CD14-positive monocyte (primary cell): Measurements from ENCODE around the gene SLC16A9. TPM values are rescaled to one million over a fixed set of nuclear protein-coding genes. Genes with fewer than 3 reads are reported as not detected.

Source experiments
- DNase-seq, 3 donors: peaks; one replicate each; pipeline ENCODE4 v3.0.0-alpha.2; 2011 to 2022
- H2AFZ ChIP-seq: 2 replicates; pipeline ENCODE4 v1.6.0; 2012; ENCODE audit warnings: mild to moderate bottlenecking, low read depth, low read length, inconsistent platforms; ENCODE audit not compliant: insufficient read depth, poor library complexity, severe bottlenecking
- H3K27ac ChIP-seq, 2 donors: 1 replicate in 1 of 2; 2 replicates in 1 of 2; pipeline ENCODE4 v1.5.1; 2012 to 2013; ENCODE audit warnings: low read length in 2 of 2, control low read depth in 1 of 2, inconsistent platforms in 1 of 2, low read depth in 1 of 2, mild to moderate bottlenecking in 1 of 2
- H3K27me3 ChIP-seq, 2 donors: one replicate each; pipeline versions ENCODE4 v1.6.0 to v1.6.1; 2011 to 2013; ENCODE audit warnings: low read length in 2 of 2; ENCODE audit not compliant: control insufficient read depth in 2 of 2, insufficient read depth in 2 of 2
- H3K36me3 ChIP-seq, 2 donors: replicated peaks in 1 of 2; 1 replicate in 1 of 2; 2 replicates in 1 of 2; pipeline versions ENCODE4 v1.5.1 to v1.6.1; 2012 to 2013; ENCODE audit warnings: low read length in 2 of 2, control low read depth in 1 of 2, inconsistent platforms in 1 of 2, mild to moderate bottlenecking in 1 of 2; ENCODE audit not compliant: insufficient read depth in 2 of 2, control insufficient read depth in 1 of 2
- H3K4me1 ChIP-seq, 2 donors: 1 replicate in 1 of 2; 2 replicates in 1 of 2; pipeline versions ENCODE4 v1.5.1 to v1.6.1; 2012 to 2013; ENCODE audit warnings: low read length in 2 of 2, control low read depth in 1 of 2, inconsistent platforms in 1 of 2, mild to moderate bottlenecking in 1 of 2, moderate library complexity in 1 of 2; ENCODE audit not compliant: insufficient read depth in 2 of 2, control insufficient read depth in 1 of 2
- H3K4me2 ChIP-seq: replicated peaks from 2 replicates; pipeline ENCODE3; 2012; ENCODE audit warnings: low read length, moderate library complexity, mild to moderate bottlenecking; ENCODE audit not compliant: poor library complexity, severe bottlenecking; ENCODE audit errors: extremely low read depth
- H3K4me3 ChIP-seq, 3 experiments: fragments of 200-600 bp in 1 of 3; sonication (generic) in 1 of 3; replicated peaks in 1 of 3; 1 replicate in 2 of 3; 2 replicates in 1 of 3; pipeline ENCODE4 v1.5.1; 2011 to 2013; ENCODE audit warnings: low read length in 3 of 3, mild to moderate bottlenecking in 3 of 3, control low read depth in 2 of 3, low read depth in 2 of 3, inconsistent platforms in 1 of 3, moderate library complexity in 1 of 3
- H3K79me2 ChIP-seq: 2 replicates; pipeline ENCODE4 v1.6.0; 2012; ENCODE audit warnings: mild to moderate bottlenecking, control low read depth, inconsistent platforms, low read length, moderate library complexity; ENCODE audit not compliant: insufficient read depth
- H3K9ac ChIP-seq: 2 replicates; pipeline ENCODE4 v1.6.0; 2017; ENCODE audit warnings: low read length, mild to moderate bottlenecking; ENCODE audit not compliant: insufficient read depth, poor library complexity, severe bottlenecking
- H3K9me3 ChIP-seq, 2 donors: replicated peaks in 1 of 2; 1 replicate in 1 of 2; 2 replicates in 1 of 2; pipeline versions ENCODE4 v1.5.1 to v1.6.1; 2012 to 2013; ENCODE audit warnings: low read length in 2 of 2, control low read depth in 1 of 2; ENCODE audit not compliant: control insufficient read depth in 1 of 2, insufficient read depth in 1 of 2
- H4K20me1 ChIP-seq: 2 replicates; pipeline ENCODE4 v1.6.0; 2012; ENCODE audit warnings: mild to moderate bottlenecking, low read length, control low read depth, moderate library complexity; ENCODE audit not compliant: insufficient read depth
- H3K27ac Mint-ChIP-seq, 7 donors: one replicate each; pipeline ENCODE4 v1.8.0; 2020; ENCODE audit warnings: mild to moderate bottlenecking in 7 of 7, mixed read lengths in 7 of 7, moderate library complexity in 6 of 7, inconsistent platforms in 2 of 7
- H3K27me3 Mint-ChIP-seq, 3 donors: one replicate each; pipeline ENCODE4 v1.8.0; 2021 to 2022; ENCODE audit warnings: low read depth in 3 of 3, mild to moderate bottlenecking in 3 of 3, mixed read lengths in 3 of 3, moderate library complexity in 3 of 3, inconsistent platforms in 1 of 3
- H3K36me3 Mint-ChIP-seq, 2 donors: one replicate each; pipeline ENCODE4 v1.8.0; 2020; ENCODE audit warnings: mixed read lengths in 2 of 2, inconsistent platforms in 1 of 2, mild to moderate bottlenecking in 1 of 2
- H3K4me1 Mint-ChIP-seq: one replicate; pipeline ENCODE4 v1.8.0; 2020; ENCODE audit warnings: mild to moderate bottlenecking, mixed read lengths
- H3K4me3 Mint-ChIP-seq, 2 donors: one replicate each; pipeline ENCODE4 v1.8.0; 2020; ENCODE audit warnings: mild to moderate bottlenecking in 2 of 2, mixed read lengths in 2 of 2, moderate library complexity in 1 of 2
- H3K9me3 Mint-ChIP-seq, 7 donors: one replicate each; pipeline ENCODE4 v1.8.0; 2020 to 2022; ENCODE audit warnings: mixed read lengths in 7 of 7, mild to moderate bottlenecking in 6 of 7, moderate library complexity in 6 of 7, inconsistent platforms in 2 of 7
- WGBS: methylation state at CpG from one replicate; pipeline ENCODE4 v1.1.5; 2013; ENCODE audit warnings: missing lambda C conversion rate; ENCODE audit not compliant: insufficient coverage; 5-methylcytosine and 5-hydroxymethylcytosine counted together
- intact Hi-C, 2 donors: fragments of 100-400 bp; cut with micrococcal nuclease; formaldehyde crosslinking; loops; one replicate each; pipeline versions ENCODE4 v1.15.0 to v1.15.1; 2023
- polyA plus RNA-seq, 3 donors: library from polyadenylated mRNA; depleted of rRNA in 1 of 3; unstranded in 2 of 3; stranded (reverse) in 1 of 3; fragments of 300-500 nt in 2 of 3; fragments of >200 nt in 1 of 3; fragmentation: Illumina TruSeq in 2 of 3; gene quantifications; 1 replicate in 2 of 3; 2 replicates in 1 of 3; pipeline ENCODE4 v1.2.3, GENCODE V29; 2012 to 2021
- TF ChIP-seq, protein P1 (sequence below): fragments of 200-600 bp; IDR thresholded peaks from one replicate; pipeline ENCODE4 v1.8.0; 2022; ENCODE audit warnings: antibody characterized with exemption, mild to moderate bottlenecking

Gene SLC16A9
- polyA plus RNA-seq, 3 donors = not detected

DNA sequence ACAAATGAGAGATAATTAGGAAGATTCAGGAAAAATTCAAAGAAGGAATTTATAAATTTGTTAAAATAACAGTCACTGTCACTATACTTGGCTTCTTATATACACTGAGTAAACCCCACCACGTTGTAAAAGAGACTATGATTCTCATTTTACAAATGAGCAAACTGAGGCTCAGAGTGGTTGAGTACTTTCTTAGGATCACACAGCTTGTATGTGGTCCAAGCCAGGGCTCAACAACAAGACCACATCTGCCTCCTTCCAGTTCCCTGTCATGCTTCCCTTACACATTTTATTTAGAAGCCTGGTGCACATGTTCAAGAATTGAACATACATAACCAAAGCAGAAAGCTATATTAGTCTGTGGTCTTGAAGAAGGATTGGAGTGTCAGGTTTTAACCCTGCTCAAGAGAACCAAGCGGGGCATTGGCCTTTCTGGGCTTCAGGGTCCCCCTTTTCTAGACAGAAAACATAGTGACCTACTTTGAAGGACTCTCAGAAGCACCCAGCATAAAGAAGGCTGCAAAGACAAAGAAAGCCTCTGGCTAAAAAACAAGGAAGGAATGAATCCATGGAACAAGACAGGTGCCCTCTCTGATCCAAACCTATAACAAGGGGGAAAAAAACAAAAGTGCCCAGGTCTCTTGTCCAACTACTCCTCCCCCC is 42.8 kb upstream of the SLC16A9 start:
- no CpG with 5 or more reads among the region's 2 CpGs for WGBS
- Histone ChIP-seq H4K20me1 (no peaks in the 10 kb centered on the region), H3K4me2 (no peak overlapping the region), H2AFZ (no peak overlapping the region), H3K4me3 (no peak overlapping the region), H3K36me3 (no peaks in the 10 kb centered on the region), H3K4me1 (no peaks in the 10 kb centered on the region), H3K9me3 (no peaks in the 10 kb centered on the region), H3K9ac (no peak overlapping the region), H3K79me2 (no peaks in the 10 kb centered on the region), H3K27me3 (no peaks in the 10 kb centered on the region), H3K27ac (no peak overlapping the region)
- intact Hi-C loops = no loop called here
- H3K27me3 Mint-ChIP-seq = peaks cover 0 to 3% (median 0%) of the 10 kb centered on the region in 3 donors
- no peaks in the 10 kb centered on the region for H3K4me1 Mint-ChIP-seq
- no peak overlapping the region for H3K4me3 Mint-ChIP-seq
- no peak for DNase-seq
- TF ChIP-seq, protein P1, sequence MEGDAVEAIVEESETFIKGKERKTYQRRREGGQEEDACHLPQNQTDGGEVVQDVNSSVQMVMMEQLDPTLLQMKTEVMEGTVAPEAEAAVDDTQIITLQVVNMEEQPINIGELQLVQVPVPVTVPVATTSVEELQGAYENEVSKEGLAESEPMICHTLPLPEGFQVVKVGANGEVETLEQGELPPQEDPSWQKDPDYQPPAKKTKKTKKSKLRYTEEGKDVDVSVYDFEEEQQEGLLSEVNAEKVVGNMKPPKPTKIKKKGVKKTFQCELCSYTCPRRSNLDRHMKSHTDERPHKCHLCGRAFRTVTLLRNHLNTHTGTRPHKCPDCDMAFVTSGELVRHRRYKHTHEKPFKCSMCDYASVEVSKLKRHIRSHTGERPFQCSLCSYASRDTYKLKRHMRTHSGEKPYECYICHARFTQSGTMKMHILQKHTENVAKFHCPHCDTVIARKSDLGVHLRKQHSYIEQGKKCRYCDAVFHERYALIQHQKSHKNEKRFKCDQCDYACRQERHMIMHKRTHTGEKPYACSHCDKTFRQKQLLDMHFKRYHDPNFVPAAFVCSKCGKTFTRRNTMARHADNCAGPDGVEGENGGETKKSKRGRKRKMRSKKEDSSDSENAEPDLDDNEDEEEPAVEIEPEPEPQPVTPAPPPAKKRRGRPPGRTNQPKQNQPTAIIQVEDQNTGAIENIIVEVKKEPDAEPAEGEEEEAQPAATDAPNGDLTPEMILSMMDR = no peak
- H3K27ac Mint-ChIP-seq = no peak overlapping the region
- H3K36me3 Mint-ChIP-seq = no peaks in the 10 kb centered on the region
- peaks cover 0 to 3% (median 0%) of the 10 kb centered on the region in 7 donors for H3K9me3 Mint-ChIP-seq

DNA sequence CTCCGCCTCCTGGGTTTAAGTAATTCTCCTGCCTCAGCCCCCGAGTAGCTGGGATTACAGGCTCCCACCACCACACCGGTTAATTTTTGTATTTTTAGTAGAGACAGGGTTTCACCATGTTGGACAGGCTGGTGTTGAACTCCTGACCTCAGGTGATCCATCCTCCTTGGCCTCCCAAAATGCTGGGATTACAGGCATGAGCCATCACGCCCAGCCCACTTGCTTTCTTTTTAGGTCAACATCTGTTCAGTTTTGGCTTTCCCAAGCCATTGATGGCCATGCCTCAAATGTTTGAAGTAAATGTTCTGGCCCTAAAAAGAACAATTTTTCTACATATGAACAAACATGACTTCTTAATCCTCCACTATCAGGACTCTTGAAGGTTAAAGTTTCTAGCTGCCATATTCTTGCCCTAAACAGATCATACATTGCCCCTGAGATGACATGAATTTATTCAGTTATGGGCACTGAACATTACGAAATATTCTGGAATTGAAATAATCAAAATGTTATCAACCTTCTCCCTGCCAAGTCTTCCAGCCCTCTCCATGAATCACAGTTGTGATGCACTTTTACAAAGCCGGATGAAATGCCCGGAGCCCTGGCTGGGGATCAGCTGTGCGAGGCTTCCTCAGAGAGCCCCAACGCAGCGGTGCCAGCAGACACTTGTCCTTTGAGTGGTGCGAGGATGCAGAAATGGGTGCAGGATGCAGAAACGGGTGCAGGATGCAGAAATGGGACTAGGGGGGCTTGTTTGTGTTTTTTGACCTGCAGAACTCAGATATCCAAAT is 40.7 kb upstream of the SLC16A9 start:
- H3K4me3 ChIP-seq = no peak overlapping the region
- Mint-ChIP-seq H3K9me3 (peaks cover 0 to 3% (median 0%) of the 10 kb centered on the region in 7 donors), H3K36me3 (no peaks in the 10 kb centered on the region), H3K4me3 (no peak overlapping the region), H3K27me3 (peaks cover 0 to 3% (median 0%) of the 10 kb centered on the region in 3 donors), H3K4me1 (no peaks in the 10 kb centered on the region), H3K27ac (no peak overlapping the region)
- H3K36me3 ChIP-seq = no peaks in the 10 kb centered on the region
- H2AFZ ChIP-seq = no peak overlapping the region
- no peak overlapping the region for H3K4me2 ChIP-seq
- H4K20me1 ChIP-seq = no peaks in the 10 kb centered on the region
- no peak overlapping the region for H3K27ac ChIP-seq
- DNase-seq = no peak
- H3K27me3 ChIP-seq = no peaks in the 10 kb centered on the region
- no peaks in the 10 kb centered on the region for H3K4me1 ChIP-seq
- H3K9me3 ChIP-seq = no peaks in the 10 kb centered on the region
- H3K9ac ChIP-seq = no peak overlapping the region
- H3K79me2 ChIP-seq = no peaks in the 10 kb centered on the region
- TF ChIP-seq, protein P1 = no peak
- intact Hi-C loops = no loop called here
- WGBS = 91% methylated on average over 8 of the region's 12 CpGs
